ENCODE measurements around the gene SHMT1. TPM values are rescaled to one million over a fixed set of nuclear protein-coding genes. Genes with fewer than 3 reads are reported as not detected.
A peak's percentile ranks its signal among the peaks of the same experiment; 100 is the strongest.
"Not testable (repeated sequence)": the region's sequence is repeated elsewhere in the genome, so short reads cannot be mapped to it uniquely, and the experiment has no call there.

SHMT1 gene
- total and polyA plus RNA-seq, 8 donors, result 12.4 to 50.4 (median 31.4) TPM

DNA sequence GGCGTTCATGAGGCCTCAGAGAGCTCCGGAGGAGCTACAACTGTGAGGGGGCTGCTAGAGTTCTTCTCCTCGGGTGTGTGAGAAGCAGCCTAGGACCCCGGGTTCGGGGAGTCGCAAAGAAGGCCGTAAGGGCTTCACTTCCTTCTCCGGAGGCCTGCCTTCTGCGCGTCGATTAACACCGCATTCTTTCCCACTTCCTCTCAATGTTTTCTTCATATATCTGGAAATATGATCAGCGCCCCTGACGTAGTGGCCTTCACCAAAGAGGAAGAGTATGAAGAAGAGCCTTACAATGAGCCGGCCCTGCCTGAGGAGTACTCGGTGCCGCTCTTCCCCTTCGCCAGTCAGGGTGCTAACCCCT is 47.8 kb downstream of the SHMT1 start:
- intact Hi-C loops (cut with DNase I; ENCODE audit: low total_unique reads), result loop anchor here (10.0 kb wide), 1 partner anchor 51 kb away; the partner anchor contains the start of gene MIEF2
- Histone ChIP-seq H3K36me3 (peaks cover 7 to 55% (median 46%) of the 10 kb centered on the region in 4 donors), H3K9me3 (no peaks in the 10 kb centered on the region), H3K4me3 (peak overlapping the region; percentile 76 to 98 (median 98)), H3K27me3 (no peaks in the 10 kb centered on the region), H3K4me1 (peaks cover 62 to 89% (median 79%) of the 10 kb centered on the region in 4 donors), H3K27ac (peak overlapping the region; percentile 85 to 96 (median 93))
- no peak for TF ChIP-seq POLR2A (IDR thresholded peaks at IDR 0.05)
- TF ChIP-seq, protein P1, sequence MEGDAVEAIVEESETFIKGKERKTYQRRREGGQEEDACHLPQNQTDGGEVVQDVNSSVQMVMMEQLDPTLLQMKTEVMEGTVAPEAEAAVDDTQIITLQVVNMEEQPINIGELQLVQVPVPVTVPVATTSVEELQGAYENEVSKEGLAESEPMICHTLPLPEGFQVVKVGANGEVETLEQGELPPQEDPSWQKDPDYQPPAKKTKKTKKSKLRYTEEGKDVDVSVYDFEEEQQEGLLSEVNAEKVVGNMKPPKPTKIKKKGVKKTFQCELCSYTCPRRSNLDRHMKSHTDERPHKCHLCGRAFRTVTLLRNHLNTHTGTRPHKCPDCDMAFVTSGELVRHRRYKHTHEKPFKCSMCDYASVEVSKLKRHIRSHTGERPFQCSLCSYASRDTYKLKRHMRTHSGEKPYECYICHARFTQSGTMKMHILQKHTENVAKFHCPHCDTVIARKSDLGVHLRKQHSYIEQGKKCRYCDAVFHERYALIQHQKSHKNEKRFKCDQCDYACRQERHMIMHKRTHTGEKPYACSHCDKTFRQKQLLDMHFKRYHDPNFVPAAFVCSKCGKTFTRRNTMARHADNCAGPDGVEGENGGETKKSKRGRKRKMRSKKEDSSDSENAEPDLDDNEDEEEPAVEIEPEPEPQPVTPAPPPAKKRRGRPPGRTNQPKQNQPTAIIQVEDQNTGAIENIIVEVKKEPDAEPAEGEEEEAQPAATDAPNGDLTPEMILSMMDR (IDR thresholded peaks at IDR 0.05), result no peak
- TF ChIP-seq EP300 (IDR thresholded peaks at IDR 0.05), result no peak
- no peak for TF ChIP-seq POLR2AphosphoS5 (IDR thresholded peaks at IDR 0.05)
- 4 to 8% (median 6%) methylated on average over 18 of the region's 18 CpGs for WGBS, 5 donors
- DNase-seq, result no peak

DNA sequence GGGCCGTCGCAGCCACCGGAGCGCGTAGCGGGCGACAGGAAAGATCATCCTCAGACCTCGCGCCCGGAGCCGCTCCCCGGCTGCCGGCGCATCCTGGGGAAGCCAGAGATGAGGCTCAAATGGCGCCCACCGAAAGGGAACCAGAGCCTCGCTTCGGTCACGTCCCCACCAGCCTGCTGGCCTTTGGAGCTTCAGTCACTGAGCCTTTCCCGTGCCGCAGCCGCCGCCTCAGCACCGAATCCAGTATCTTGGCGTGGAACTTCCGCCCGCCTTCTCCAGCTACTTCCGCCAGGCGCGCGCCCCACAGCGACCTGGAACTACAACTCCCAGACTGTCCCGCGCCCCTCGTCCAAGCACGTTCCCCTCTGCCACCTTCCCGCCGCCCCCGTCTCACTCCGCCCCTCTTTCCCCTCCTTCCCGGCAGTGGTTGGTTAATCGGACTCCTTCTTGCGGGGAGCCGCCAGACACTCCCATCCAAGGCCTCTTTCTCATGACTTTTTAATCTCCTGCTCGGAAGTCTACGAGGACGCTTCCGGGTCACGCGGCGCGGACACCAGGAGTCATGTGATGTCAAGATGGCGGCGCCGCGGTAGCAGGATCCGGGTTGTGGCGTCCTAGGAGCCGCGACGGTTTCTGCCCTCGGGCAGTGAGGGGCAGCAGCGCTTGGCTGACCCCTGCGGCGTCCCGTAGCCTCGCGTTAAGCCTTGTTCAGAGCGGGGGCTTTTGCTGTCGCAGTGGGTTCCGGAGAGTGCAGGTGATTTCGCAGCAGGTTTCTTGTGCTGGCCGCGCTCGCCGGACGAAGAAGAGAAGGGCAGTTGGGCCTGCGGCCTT is 48.4 kb downstream of the SHMT1 start, which contains the start of the genes SMCR8 and TOP3A:
Gene SMCR8 (plus strand): TSS at position 563 of the 831 bp plus-strand sequence. CDS start 497 bp downstream, outside the sequence.
Gene TOP3A (minus strand): TSS at position 264 of the 831 bp plus-strand sequence. CDS start 216 bp downstream, at position 48.
- peak; percentile 18 for TF ChIP-seq EP300 (IDR thresholded peaks at IDR 0.05)
- TF ChIP-seq POLR2A (IDR thresholded peaks at IDR 0.05), result no peak
- TF ChIP-seq POLR2AphosphoS5 (IDR thresholded peaks at IDR 0.05), result peak; percentile 80 to 91 (median 86)
- TF ChIP-seq, protein P1 (IDR thresholded peaks at IDR 0.05), result peak in 2 of 7 experiments; percentile 8 to 36
- Histone ChIP-seq H3K27ac (peak within 1 kb of the TSS; percentile 85 to 96 (median 93)), H3K4me1 (peaks cover 57 to 87% (median 73%) of the 10 kb centered on the region in 4 donors), H3K4me3 (peak within 1 kb of the TSS; percentile 76 to 98 (median 98)), H3K27me3 (no peaks in the 10 kb centered on the region), H3K36me3 (peaks cover 5 to 54% (median 41%) of the 10 kb centered on the region in 4 donors), H3K9me3 (no peaks in the 10 kb centered on the region)
- DNase-seq, result peak; percentile 97 to 99
- intact Hi-C loops (cut with DNase I; ENCODE audit: low total_unique reads), result loop anchor here (10.0 kb wide), 1 partner anchor 50 kb away; the partner anchor contains the start of gene MIEF2
- WGBS, 5 donors, result 0 to 1% (median 1%) methylated on average over 74 to 78 of the region's 78 CpGs

DNA sequence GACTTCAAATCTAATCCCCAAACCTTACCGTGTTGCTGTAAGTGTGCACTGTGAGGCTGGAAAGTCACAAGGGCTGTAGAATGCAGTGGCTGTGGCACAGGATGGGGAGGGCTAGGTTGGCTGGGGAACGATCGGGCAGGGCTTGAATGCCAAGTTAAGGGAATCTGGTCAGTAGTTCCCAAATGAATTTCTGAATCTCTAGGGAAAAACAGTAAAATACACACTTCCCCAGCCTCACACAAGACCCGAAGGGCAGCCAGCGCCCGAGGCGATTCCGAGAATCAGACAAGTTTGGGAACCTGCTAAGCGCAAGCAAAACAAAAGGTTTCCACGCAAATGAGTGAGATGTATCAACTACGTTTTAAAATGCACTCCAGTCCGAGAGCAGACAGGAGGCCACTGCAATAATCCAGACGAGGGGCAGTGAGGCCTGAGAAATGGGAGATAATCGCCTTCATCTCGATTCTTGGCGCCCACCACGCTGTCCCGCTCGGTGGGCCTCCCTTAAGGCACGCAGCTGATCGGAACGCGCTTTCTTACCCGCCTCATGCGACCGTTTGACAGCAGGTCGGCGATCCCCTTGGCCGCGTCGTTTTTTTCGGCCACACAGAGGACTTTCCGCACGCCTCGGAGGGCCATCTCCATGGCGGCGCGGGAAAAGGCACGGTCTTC is 49.2 kb downstream of the SHMT1 start:
- DNase-seq, result peak in 1 of 2 donors; percentile 40
- H3K4me1 ChIP-seq, result peaks cover 49 to 80% (median 65%) of the 10 kb centered on the region in 4 donors
- intact Hi-C loops (cut with DNase I; ENCODE audit: low total_unique reads), result loop anchor here (10.0 kb wide), 1 partner anchor 49 kb away; the partner anchor contains the start of gene MIEF2
- H3K27ac ChIP-seq, result peak overlapping the region; percentile 85 to 96 (median 93)
- no peak for TF ChIP-seq POLR2A (IDR thresholded peaks at IDR 0.05)
- TF ChIP-seq POLR2AphosphoS5 (IDR thresholded peaks at IDR 0.05), result no peak
- no peak for TF ChIP-seq EP300 (IDR thresholded peaks at IDR 0.05)
- TF ChIP-seq, protein P1 (IDR thresholded peaks at IDR 0.05), result no peak
- peak overlapping the region; percentile 76 to 98 (median 98) for H3K4me3 ChIP-seq
- WGBS, 5 donors, result 0 to 1% (median 0%) methylated on average over 22 to 39 of the region's 39 CpGs
- no peaks in the 10 kb centered on the region for H3K27me3 ChIP-seq
- H3K36me3 ChIP-seq, result peaks cover 5 to 52% (median 39%) of the 10 kb centered on the region in 4 donors
- H3K9me3 ChIP-seq, result no peaks in the 10 kb centered on the region

DNA sequence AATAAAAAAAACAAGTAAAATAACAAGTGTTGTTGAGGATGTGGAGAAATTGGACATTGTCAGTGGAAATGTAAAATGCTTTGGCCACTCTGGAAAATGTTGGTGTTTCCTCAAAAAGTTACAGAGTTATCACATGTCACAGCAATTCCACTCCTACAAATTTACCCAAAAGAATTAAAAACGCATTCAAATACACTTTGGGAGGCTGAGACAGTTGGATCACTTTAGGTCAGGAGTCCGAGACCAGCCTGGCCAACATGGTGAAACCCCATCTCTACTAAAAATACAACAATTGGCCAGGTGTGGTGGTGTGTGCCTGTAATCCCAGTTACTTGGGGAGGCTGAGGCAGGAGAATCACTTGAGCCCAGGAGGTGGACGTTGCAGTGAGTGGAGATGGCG is 54.1 kb downstream of the SHMT1 start:
- no peak for DNase-seq
- intact Hi-C loops (cut with DNase I; ENCODE audit: low total_unique reads), result no loop called here
- peaks cover 37 to 75% (median 65%) of the 10 kb centered on the region in 4 donors for H3K36me3 ChIP-seq
- H3K4me3 ChIP-seq, result no peak overlapping the region
- no peaks in the 10 kb centered on the region for H3K9me3 ChIP-seq
- H3K4me1 ChIP-seq, result peaks cover 12 to 40% (median 24%) of the 10 kb centered on the region in 4 donors
- WGBS, 5 donors, result 91 to 96% (median 94%) methylated on average over 4 of the region's 4 CpGs
- no peak overlapping the region for H3K27ac ChIP-seq
- no peak for TF ChIP-seq EP300 (IDR thresholded peaks at IDR 0.05)
- TF ChIP-seq, protein P1 (IDR thresholded peaks at IDR 0.05), result no peak
- TF ChIP-seq POLR2AphosphoS5 (IDR thresholded peaks at IDR 0.05), result no peak
- TF ChIP-seq POLR2A (IDR thresholded peaks at IDR 0.05), result no peak
- no peaks in the 10 kb centered on the region for H3K27me3 ChIP-seq

DNA sequence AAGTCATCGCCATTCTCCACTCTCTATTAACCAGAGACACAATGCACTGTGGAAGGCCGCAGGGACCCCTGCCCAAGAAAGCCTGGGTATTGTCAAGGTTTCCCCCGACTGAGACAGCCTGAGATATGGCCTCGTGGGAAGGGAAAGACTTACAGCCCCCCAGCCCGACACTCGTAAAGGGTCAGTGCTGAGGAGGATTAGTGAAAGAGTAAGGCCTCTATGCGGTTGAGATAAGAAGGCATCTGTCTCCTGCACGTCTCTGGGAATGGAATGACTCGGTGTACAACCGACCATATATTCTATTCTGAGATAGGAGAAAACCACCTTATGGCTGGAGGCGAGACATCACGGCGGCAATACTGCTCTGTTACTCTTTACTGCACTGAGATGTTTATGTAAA is 60.1 kb downstream of the SHMT1 start:
- H3K27me3 ChIP-seq; intact Hi-C loops (cut with DNase I; ENCODE audit: low total_unique reads); H3K9me3 ChIP-seq; DNase-seq; H3K4me3 ChIP-seq; H3K27ac ChIP-seq: not testable (repeated sequence)
- Histone ChIP-seq H3K4me1 (peaks cover 0 to 12% (median 2%) of the 10 kb centered on the region in 4 donors), H3K36me3 (peaks cover 69 to 100% (median 98%) of the 10 kb centered on the region in 4 donors)
- 84 to 94% (median 91%) methylated on average over 13 of the region's 13 CpGs for WGBS, 5 donors

Measured in stomach (tissue), 9 donors.